Gastroesophageal sphincter (tissue), 3 donors: ENCODE measurements around the gene ZNF587B.
"Not testable (repeated sequence)": the region's sequence is repeated elsewhere in the genome, so short reads cannot be mapped to it uniquely, and the experiment has no call there.

Experiments
- CTCF ChIP-seq, 4 experiments: fragments of 200-600 bp in 2 of 4; fragments of 450-650 bp in 2 of 4; sonication (generic) in 1 of 4; IDR thresholded peaks; one replicate each; pipeline ENCODE4 v1.5.1; 2017 to 2019; ENCODE audit warnings: antibody characterized with exemption in 4 of 4, mild to moderate bottlenecking in 2 of 4, moderate library complexity in 2 of 4
- EP300 ChIP-seq: sonication (generic); formaldehyde crosslinking; IDR thresholded peaks from one replicate; pipeline ENCODE4 v1.6.1; 2017; ENCODE audit warnings: antibody characterized with exemption, mild to moderate bottlenecking
- POLR2A ChIP-seq, 2 donors: fragments of 450-650 bp; IDR thresholded peaks; one replicate each; pipeline ENCODE4 v1.6.1; 2017; ENCODE audit warnings: antibody characterized with exemption in 2 of 2, mild to moderate bottlenecking in 2 of 2, moderate library complexity in 1 of 2
- POLR2AphosphoS5 ChIP-seq: sonication (generic); formaldehyde crosslinking; IDR thresholded peaks from one replicate; pipeline ENCODE4 v1.6.1; 2017; ENCODE audit warnings: antibody characterized with exemption

- not testable (repeated sequence) for TF ChIP-seq POLR2A (IDR thresholded peaks at IDR 0.05); CTCF (IDR thresholded peaks at IDR 0.05); EP300; POLR2AphosphoS5
Measured at GRCh38 chr19:57847164-57847563, 17.1 kb downstream of the ZNF587B start.
